Stimulated activated CD8-positive, alpha-beta memory T cell treated with anti-CD3 and anti-CD28 coated beads, Interleukin-7, amount 100 ng/mL, for 4 hours (primary cell): Measurements from ENCODE around the gene ATP8B4.

Experiments used
- DNase-seq, 2 donors: peaks; one replicate each; pipeline ENCODE4 v3.0.0-alpha.2; 2020; ENCODE audit warnings: low read depth in 2 of 2

The ATP8B4 gene

GRCh38 chr15:49953421-49953820, 165.6 kb downstream of the ATP8B4 start:
- no peak for DNase-seq

- no peak for DNase-seq
These were observed 172.4 kb downstream of the ATP8B4 start for GRCh38 chr15:49946681-49947080.

- DNase-seq, result no peak
These were observed 184.5 kb downstream of the ATP8B4 start for GRCh38 chr15:49934487-49934886.

GRCh38 chr15:49927189-49927861, 191.7 kb downstream of the ATP8B4 start:
- no peak for DNase-seq

- no peak for DNase-seq
These were observed 192.3 kb downstream of the ATP8B4 start for GRCh38 chr15:49926740-49927139.

GRCh38 chr15:49923671-49924070, 195.4 kb downstream of the ATP8B4 start:
- DNase-seq, result no peak

GRCh38 chr15:49919034-49919433, 200.0 kb downstream of the ATP8B4 start:
- DNase-seq, result no peak

GRCh38 chr15:49918121-49918520, 200.9 kb downstream of the ATP8B4 start:
- no peak for DNase-seq

GRCh38 chr15:49916998-49917397, 202.0 kb downstream of the ATP8B4 start:
- no peak for DNase-seq

GRCh38 chr15:49915822-49916221, 203.2 kb downstream of the ATP8B4 start:
- no peak for DNase-seq

GRCh38 chr15:49908933-49909295, 210.1 kb downstream of the ATP8B4 start:
- no peak for DNase-seq

- DNase-seq, result no peak
These were observed 210.6 kb downstream of the ATP8B4 start for GRCh38 chr15:49908236-49908932.

- no peak for DNase-seq
These were observed 212.1 kb downstream of the ATP8B4 start for GRCh38 chr15:49906966-49907365.

GRCh38 chr15:49905221-49905620, 213.8 kb downstream of the ATP8B4 start:
- no peak for DNase-seq

- no peak for DNase-seq
These were observed 214.7 kb downstream of the ATP8B4 start for GRCh38 chr15:49904296-49904695.

- DNase-seq, result no peak
These were observed 216.1 kb downstream of the ATP8B4 start for GRCh38 chr15:49902685-49903501.

- no peak for DNase-seq
These were observed 216.9 kb downstream of the ATP8B4 start for GRCh38 chr15:49901996-49902684.

- no peak for DNase-seq
These were observed 217.7 kb downstream of the ATP8B4 start for GRCh38 chr15:49901321-49901720.

- no peak for DNase-seq
These were observed 218.2 kb downstream of the ATP8B4 start for GRCh38 chr15:49900903-49901235.

GRCh38 chr15:49900006-49900902, 218.8 kb downstream of the ATP8B4 start:
- DNase-seq, result no peak

GRCh38 chr15:49898575-49899283, 220.3 kb downstream of the ATP8B4 start:
- DNase-seq, result no peak
